WTC11 (cell line): Measurements from ENCODE around the gene MKI67.

Experiments used
- CREM ChIP-seq: sonication (generic); formaldehyde crosslinking; IDR thresholded peaks from 2 replicates; pipeline ENCODE4 v1.8.1; 2022; ENCODE audit warnings: mild to moderate bottlenecking, missing genetic modification reagents, moderate library complexity
- ESRRA ChIP-seq: sonication (generic); formaldehyde crosslinking; IDR thresholded peaks from 2 replicates; pipeline ENCODE4 v1.8.1; 2022; ENCODE audit warnings: mild to moderate bottlenecking, missing genetic modification reagents, borderline replicate concordance
- FOXP1 ChIP-seq: sonication (generic); formaldehyde crosslinking; IDR thresholded peaks from 2 replicates; pipeline ENCODE4 v1.8.0; 2022; ENCODE audit warnings: missing genetic modification reagents, mild to moderate bottlenecking, moderate library complexity, borderline replicate concordance
- GABPB1 ChIP-seq: sonication (generic); formaldehyde crosslinking; IDR thresholded peaks from 2 replicates; pipeline ENCODE4 v1.8.1; 2023; ENCODE audit warnings: mild to moderate bottlenecking, missing genetic modification reagents
- NR2C2 ChIP-seq: sonication (generic); formaldehyde crosslinking; IDR thresholded peaks from 2 replicates; pipeline ENCODE4 v1.8.0; 2022; ENCODE audit warnings: mild to moderate bottlenecking, missing genetic modification reagents
- SP1 ChIP-seq: sonication (generic); formaldehyde crosslinking; conservative IDR thresholded peaks from 2 replicates; pipeline ENCODE4 v1.8.1; 2022; ENCODE audit warnings: missing genetic modification reagents
- TF ChIP-seq, protein P1 (sequence below): fragments of 200-600 bp; IDR thresholded peaks from 2 replicates; pipeline ENCODE4 v1.8.0; 2022; ENCODE audit warnings: antibody characterized with exemption
- TF ChIP-seq, protein P2 (sequence below): sonication (generic); formaldehyde crosslinking; IDR thresholded peaks from 2 replicates; pipeline ENCODE4 v1.8.1; 2023; ENCODE audit warnings: mild to moderate bottlenecking, missing genetic modification reagents, borderline replicate concordance
- TF ChIP-seq, protein P3 (sequence below): sonication (generic); formaldehyde crosslinking; IDR thresholded peaks from 2 replicates; pipeline ENCODE4 v1.8.1; 2022; ENCODE audit warnings: mild to moderate bottlenecking, missing genetic modification reagents, moderate library complexity, borderline replicate concordance
- TF ChIP-seq, protein P4 (sequence below): sonication (generic); formaldehyde crosslinking; IDR thresholded peaks from 2 replicates; pipeline ENCODE4 v1.8.0; 2022; ENCODE audit warnings: mild to moderate bottlenecking, missing genetic modification reagents

DNA sequence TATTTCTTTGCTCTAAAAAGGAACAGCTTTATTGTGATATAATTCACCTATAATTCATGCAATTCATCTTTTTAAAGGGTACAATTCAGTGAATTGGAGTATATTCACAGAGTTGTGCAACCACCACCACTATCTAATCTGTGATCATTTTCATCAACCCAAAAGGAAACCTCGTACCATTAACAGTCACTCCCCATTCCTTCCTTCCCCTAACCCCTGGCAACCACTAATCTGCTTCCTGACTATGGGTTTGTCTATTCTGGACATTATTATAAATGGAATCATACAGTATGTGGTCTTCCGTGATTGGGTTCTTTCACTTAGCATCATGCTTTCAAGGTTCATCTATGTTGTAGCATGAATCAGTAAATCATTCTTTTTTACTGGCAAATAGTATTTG lies 52.3 kb downstream of the MKI67 start:
- TF ChIP-seq, protein P1, sequence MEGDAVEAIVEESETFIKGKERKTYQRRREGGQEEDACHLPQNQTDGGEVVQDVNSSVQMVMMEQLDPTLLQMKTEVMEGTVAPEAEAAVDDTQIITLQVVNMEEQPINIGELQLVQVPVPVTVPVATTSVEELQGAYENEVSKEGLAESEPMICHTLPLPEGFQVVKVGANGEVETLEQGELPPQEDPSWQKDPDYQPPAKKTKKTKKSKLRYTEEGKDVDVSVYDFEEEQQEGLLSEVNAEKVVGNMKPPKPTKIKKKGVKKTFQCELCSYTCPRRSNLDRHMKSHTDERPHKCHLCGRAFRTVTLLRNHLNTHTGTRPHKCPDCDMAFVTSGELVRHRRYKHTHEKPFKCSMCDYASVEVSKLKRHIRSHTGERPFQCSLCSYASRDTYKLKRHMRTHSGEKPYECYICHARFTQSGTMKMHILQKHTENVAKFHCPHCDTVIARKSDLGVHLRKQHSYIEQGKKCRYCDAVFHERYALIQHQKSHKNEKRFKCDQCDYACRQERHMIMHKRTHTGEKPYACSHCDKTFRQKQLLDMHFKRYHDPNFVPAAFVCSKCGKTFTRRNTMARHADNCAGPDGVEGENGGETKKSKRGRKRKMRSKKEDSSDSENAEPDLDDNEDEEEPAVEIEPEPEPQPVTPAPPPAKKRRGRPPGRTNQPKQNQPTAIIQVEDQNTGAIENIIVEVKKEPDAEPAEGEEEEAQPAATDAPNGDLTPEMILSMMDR = no peak
- no peak for TF ChIP-seq FOXP1
- TF ChIP-seq, protein P2, sequence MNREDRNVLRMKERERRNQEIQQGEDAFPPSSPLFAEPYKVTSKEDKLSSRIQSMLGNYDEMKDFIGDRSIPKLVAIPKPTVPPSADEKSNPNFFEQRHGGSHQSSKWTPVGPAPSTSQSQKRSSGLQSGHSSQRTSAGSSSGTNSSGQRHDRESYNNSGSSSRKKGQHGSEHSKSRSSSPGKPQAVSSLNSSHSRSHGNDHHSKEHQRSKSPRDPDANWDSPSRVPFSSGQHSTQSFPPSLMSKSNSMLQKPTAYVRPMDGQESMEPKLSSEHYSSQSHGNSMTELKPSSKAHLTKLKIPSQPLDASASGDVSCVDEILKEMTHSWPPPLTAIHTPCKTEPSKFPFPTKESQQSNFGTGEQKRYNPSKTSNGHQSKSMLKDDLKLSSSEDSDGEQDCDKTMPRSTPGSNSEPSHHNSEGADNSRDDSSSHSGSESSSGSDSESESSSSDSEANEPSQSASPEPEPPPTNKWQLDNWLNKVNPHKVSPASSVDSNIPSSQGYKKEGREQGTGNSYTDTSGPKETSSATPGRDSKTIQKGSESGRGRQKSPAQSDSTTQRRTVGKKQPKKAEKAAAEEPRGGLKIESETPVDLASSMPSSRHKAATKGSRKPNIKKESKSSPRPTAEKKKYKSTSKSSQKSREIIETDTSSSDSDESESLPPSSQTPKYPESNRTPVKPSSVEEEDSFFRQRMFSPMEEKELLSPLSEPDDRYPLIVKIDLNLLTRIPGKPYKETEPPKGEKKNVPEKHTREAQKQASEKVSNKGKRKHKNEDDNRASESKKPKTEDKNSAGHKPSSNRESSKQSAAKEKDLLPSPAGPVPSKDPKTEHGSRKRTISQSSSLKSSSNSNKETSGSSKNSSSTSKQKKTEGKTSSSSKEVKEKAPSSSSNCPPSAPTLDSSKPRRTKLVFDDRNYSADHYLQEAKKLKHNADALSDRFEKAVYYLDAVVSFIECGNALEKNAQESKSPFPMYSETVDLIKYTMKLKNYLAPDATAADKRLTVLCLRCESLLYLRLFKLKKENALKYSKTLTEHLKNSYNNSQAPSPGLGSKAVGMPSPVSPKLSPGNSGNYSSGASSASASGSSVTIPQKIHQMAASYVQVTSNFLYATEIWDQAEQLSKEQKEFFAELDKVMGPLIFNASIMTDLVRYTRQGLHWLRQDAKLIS (CRISPR knock-in tag) = no peak
- no peak for TF ChIP-seq CREM (CRISPR knock-in tag)
- TF ChIP-seq, protein P3, sequence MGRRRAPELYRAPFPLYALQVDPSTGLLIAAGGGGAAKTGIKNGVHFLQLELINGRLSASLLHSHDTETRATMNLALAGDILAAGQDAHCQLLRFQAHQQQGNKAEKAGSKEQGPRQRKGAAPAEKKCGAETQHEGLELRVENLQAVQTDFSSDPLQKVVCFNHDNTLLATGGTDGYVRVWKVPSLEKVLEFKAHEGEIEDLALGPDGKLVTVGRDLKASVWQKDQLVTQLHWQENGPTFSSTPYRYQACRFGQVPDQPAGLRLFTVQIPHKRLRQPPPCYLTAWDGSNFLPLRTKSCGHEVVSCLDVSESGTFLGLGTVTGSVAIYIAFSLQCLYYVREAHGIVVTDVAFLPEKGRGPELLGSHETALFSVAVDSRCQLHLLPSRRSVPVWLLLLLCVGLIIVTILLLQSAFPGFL (CRISPR knock-in tag) = no peak
- no peak for TF ChIP-seq ESRRA (CRISPR knock-in tag)
- no peak for TF ChIP-seq NR2C2 (CRISPR knock-in tag)
- TF ChIP-seq, protein P4, sequence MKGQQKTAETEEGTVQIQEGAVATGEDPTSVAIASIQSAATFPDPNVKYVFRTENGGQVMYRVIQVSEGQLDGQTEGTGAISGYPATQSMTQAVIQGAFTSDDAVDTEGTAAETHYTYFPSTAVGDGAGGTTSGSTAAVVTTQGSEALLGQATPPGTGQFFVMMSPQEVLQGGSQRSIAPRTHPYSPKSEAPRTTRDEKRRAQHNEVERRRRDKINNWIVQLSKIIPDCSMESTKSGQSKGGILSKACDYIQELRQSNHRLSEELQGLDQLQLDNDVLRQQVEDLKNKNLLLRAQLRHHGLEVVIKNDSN (CRISPR knock-in tag) = no peak
- TF ChIP-seq GABPB1 (CRISPR knock-in tag) = no peak
- no peak for TF ChIP-seq SP1 (CRISPR knock-in tag)
